Left renal pelvis (tissue), 4 donors: ENCODE measurements around the gene EHMT1. TPM values are rescaled to one million over a fixed set of nuclear protein-coding genes. Genes with fewer than 3 reads are reported as not detected.

Source experiments
- DNase-seq, 4 donors: peaks; one replicate each; pipeline ENCODE4 v3.0.0-alpha.2; 2013; ENCODE audit warnings: low read depth in 4 of 4, low spot score in 3 of 4
- polyA plus RNA-seq, 4 donors: library from polyadenylated mRNA; unstranded; fragments of 120-200 nt; gene quantifications; one replicate each; pipeline ENCODE4 v1.2.1, GENCODE V29; 2013; ENCODE audit not compliant: insufficient read length in 4 of 4

Gene EHMT1
- polyA plus RNA-seq, 4 donors: 61.2 to 81.3 (median 72.9) TPM

DNA sequence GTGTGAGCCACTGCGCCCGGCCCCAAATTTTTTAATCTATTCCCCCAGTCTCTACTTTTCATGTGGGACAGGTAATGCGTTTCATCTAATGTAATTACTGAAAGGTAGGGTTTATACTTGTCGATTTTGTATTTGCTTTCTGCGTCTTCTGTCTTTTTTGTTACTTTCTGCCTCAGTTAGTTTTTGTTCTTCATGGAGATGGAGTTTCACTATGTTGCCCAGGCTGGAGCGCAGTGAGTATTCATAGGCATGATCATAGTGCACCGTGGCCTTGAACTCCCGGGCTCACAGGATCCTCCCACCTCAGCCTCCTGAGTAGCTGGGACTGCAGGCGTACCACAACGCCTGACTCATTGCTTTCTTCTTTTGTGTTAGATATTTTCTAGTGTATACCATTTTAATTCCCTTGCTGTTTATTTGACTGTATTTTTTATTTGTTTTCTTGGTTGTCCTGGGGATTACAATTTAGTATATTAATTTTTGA lies 23.4 kb downstream of the EHMT1 start:
- DNase-seq: no peak

DNA sequence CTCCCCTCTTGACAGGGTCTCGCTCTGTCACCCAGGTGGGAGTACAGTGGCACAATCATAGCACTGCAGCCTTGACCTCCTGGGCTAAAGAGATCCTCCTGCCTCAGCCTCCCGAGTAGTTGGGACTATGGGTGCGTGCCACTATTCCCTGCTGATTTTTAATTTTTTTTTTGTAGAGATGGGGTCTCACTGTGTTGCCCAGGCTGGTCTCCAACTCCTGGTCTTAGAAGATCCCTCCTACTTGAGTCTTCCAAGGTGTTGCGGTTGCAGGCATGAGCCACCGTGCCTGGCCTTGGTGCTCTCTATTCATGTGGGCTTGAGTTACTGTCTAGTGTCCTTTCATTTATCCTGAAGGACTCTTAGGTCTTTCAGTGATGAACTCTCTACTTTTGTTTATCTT lies 24.1 kb downstream of the EHMT1 start:
- no peak for DNase-seq

DNA sequence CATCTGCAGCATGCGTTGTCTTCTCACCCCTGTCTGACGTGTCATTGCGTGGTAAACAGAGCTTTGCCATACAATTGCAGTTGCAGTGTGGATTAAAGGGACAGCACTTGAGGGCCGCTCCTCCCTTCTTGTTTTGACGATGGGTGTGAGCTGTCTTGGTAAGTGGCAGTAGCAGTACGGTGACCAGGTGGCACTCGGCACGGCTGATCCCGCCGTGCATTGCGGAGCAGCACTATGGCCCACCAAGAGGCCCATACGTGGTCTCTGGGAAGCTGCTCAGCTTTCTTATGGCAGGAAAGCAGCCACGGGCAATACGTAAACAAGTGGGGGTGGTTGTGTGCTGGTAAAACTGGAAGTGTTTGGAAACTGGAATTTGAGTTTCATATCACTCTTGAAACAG lies 25.1 kb downstream of the EHMT1 start:
- no peak for DNase-seq

DNA sequence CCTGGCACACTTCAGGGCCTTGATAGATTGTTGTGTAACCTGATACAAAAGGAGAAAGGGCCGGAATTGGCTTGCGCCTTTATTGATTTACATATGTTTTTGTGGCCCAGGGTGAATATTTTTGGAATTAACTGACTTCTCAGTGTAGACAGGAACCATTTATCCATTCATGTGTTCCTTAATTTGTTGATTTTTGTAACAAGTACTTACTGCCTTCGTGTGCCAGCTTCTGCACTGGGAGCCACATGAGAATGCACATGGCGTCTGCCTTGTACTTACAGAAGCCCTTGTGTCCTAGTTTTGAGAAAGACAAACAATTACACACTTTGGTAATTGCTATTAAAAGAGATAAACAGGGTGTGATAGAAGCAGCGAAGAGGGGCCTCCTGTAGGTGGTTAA lies 26.4 kb downstream of the EHMT1 start:
- DNase-seq: no peak

DNA sequence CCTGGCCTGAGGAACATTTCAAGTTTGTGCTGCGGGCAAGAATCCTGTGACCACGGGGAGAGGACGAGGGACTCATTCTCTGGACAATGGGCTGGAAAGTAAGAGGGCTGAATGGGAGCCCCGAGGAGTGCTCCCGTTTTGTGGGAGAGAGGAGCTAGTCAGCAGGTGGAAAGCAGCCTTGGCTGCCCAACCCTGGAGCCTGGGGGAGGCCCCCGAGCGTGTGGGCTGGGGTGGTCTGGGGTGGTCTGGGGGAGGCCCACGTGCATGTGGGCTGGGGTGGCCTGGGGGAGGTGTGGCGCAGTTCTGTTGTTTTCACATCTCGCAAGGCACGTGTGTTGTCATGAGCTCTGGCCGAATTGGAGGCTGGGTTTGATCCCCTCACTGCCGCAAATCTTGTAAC lies 27.5 kb downstream of the EHMT1 start:
- no peak for DNase-seq

DNA sequence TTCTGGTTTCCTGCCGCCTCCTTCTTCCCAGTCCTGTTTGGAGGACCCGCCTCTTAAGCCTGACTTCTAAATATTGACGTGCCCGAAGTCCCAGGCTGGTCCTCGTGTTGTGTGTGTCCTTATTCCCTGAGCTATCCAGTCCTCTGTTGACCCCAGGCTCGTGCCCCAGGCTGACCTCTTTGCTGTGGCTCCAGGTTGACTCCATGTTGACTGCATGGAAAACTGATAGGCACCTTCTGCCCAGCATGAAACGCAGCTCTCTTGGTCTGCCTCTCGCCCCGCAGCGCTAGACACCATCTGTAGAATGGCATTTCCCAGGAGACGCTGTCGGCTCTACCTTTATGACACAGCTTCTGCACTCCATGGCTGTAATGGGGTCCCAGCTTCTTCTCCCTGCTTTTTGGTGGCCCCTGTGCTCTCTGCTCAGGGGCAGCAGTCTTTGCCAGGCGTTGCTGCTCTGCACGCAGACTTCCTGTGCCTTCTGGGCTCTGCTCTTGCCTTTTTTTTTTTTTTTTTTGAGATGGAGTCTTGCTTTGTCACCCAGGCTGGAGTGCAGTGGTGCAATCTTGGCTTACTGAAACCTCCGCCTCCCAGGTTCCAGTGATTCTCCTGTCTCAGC lies 28.4 kb downstream of the EHMT1 start:
- no peak for DNase-seq

DNA sequence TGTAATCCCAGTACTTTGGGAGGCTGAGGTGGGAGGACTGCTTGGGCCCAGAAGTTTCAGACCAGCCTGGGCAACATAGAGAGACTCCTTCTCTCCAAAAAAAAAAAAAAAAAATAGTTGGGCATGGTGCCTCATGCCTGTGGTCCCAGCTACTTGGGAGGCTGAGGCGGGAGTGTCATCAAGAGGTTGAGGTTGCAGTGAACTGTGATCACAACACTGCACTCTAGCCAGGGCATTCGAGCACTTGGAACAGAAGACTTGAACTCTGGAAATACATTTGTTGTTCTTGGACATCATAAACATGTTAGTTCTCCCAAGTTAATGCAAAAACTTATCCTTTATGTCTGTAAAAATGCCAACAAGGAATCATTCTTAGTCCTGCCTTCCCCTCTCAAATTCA lies 29.6 kb downstream of the EHMT1 start:
- DNase-seq: no peak

DNA sequence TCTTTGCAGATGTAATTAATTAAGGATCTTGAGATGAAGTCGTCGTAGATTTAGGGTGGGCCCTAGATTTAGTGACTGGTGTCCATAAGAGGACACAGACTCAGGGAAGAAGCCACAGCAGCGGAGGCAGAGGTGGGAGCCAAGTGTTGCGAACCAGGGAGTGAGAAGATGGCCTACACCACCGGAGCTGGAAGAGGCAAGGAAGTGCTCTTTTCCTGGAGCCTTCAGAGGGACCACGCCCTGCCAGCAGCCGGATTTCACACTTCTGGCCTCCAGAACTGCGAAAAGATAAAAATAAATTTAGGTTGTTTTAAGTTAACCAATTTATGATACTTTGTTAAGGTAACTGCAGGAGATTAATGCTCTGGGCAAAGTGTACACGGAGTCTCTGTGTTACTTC lies 30.7 kb downstream of the EHMT1 start:
- DNase-seq: no peak

DNA sequence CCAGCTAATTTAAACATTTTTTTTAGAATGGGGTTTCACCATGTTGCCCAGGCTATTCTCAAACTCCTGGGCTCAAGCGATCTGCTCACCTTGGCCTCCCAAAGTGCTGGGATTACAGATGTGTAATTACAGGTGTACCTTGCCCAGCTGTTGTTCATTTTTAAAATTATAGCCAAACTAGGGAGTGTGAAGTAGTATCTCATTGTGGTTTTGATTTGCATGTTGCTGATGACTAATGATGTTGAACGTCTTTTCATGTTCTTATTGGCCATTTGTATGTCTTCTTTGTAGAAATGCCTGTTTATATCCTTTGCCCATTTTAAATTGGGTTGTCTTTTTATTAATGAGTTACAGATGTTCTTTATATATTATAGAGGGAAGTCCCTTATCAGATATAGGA lies 31.5 kb downstream of the EHMT1 start:
- no peak for DNase-seq

DNA sequence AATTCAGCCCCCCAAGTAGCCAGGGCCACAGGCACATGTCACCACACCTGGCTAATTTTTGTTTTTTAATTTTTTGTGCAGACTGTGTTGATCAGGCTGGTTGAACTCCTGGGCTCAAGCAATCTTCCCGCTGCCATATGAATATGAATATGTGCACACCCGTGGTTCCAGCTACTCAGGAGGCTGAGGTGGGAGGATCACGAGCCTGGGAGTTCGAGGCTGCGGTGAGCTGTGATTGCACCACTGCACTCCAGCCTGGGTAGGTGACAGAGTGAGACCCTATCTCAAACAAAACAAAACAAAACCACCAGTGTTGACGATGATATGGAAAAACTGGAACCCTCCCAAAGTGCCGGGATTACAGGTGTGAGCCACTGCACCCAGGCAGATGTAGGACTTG lies 32.0 kb downstream of the EHMT1 start:
- no peak for DNase-seq

DNA sequence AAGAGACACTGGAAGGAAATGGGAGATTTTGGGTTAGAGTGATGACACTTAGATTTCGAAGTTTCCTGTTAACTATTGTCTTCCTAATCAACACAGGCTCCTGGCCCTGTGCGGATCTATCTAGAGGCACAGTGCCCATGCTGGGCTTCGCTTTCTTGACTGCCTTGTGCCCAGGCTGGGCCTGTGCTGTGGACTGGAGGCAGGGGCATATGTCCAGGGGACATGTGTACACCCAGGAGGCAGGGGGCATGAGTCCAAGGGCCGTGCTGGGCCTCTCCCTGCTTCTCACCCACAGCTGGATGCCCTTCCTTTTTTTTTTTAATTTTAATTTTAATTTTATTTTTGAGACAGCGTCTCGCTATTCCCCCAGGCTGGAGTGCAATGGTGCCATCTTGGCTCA lies 37.6 kb downstream of the EHMT1 start:
- DNase-seq: no peak

DNA sequence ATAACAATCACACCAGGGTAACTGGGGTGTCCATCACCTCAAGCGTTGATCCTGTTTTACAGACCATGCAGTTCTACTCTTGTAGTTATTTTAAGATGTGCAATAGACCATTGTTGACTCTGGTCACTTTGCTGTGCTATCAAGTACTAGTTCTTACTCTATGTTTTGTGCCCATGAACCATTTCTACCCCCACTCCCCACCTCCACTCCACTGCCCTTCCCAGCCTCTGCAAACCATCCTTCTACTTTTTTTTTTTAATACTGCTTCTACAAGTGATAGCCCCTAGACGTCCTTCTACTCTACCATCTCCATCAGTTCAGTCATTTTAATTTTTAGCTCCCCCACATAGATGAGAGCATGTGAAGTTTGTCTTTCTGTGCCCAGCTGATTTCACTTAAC lies 38.8 kb downstream of the EHMT1 start:
- DNase-seq: no peak

DNA sequence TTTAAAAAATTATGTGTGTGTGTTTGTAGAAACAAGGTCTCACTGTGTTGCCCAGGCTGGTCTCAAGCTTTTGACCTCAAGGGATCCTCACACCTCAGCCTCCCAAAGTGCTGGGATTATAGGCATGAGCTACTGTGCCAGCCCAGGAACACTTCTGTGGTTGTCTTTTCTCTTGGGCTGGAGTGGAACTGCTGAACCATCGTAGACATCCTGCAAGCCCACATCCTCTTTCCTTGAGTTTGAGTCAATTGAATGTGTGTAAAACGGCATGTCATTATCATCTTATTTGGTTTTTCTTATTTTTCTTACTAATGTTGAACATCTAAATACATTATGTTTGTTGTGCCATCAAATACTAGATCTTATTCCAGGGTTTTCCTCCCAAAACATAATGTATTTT lies 40.0 kb downstream of the EHMT1 start:
- no peak for DNase-seq

DNA sequence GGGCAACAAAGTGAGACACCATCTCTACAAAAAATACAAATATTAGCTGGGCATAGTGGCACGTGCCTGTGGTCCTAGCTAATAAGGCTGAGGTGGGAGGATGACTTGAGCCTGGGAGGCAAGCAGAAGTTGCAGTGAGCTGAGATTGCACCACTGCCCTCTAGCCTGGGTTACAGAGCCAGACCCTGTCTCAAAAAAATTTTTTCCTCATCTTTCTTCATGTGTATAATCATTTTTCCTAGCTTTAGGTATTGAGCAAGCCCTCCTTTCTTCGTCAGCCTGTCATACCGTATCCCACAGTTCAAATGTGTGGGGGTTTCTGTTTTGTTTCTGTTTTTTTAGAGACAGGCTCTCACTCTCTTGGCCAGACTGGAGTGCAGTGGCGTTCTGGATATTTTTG lies 41.3 kb downstream of the EHMT1 start:
- no peak for DNase-seq

DNA sequence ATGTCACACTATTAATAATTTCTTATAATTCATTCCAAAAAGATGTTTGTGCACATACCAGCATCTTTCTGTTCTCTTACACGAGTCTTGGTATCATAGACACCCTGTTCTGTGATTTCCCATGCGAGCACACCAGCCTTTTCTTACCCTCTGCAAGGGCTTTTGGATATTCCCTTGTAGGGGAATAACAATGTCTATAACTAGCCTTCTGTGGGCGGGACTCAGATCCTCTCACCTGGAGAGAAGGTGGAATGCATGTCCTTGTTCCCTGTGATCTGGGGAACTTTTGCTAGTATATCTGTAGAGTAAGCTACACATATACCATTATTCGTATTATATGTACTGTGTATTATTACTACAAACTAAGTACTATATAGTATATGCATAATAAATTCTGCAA lies 44.8 kb downstream of the EHMT1 start:
- no peak for DNase-seq

DNA sequence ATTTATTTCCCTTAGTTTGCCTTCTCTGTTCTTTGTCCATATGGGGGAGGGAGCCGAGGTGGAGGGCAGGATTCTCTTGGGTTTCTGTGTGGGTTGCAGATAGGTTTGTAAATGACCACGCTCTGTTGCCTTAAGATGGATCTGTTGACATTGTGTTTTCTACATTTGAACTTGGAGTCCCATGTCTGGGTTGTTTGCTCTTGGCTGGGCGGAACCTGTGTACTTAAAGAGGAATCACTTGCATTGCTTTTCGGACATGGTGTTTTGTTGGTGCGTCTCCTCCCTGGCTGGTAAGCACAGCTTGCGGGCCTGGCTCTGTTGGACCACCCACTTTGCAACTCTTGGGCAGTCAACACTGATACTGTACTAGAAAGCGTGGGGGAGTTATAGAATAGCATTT lies 45.9 kb downstream of the EHMT1 start:
- no peak for DNase-seq

DNA sequence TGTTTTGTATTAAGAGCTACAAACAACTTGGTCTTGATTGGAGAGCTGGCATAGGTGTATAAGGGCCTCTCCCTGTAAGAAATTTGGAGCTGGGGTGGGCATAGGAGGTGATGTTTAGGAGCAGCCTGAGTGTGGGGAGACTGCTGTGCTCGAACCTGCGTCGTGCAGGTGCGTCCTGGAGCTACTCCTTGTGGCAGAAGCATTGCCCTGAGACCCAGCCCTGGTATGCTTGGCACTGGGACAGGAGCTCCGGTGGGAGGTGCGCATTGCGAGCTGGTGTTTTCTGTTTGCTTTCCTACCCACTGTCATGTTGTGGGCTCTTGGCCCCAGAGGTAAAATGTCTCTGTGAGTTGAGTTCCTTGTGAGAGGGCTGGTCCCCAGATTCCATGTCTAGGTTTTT lies 46.4 kb downstream of the EHMT1 start:
- DNase-seq: no peak

DNA sequence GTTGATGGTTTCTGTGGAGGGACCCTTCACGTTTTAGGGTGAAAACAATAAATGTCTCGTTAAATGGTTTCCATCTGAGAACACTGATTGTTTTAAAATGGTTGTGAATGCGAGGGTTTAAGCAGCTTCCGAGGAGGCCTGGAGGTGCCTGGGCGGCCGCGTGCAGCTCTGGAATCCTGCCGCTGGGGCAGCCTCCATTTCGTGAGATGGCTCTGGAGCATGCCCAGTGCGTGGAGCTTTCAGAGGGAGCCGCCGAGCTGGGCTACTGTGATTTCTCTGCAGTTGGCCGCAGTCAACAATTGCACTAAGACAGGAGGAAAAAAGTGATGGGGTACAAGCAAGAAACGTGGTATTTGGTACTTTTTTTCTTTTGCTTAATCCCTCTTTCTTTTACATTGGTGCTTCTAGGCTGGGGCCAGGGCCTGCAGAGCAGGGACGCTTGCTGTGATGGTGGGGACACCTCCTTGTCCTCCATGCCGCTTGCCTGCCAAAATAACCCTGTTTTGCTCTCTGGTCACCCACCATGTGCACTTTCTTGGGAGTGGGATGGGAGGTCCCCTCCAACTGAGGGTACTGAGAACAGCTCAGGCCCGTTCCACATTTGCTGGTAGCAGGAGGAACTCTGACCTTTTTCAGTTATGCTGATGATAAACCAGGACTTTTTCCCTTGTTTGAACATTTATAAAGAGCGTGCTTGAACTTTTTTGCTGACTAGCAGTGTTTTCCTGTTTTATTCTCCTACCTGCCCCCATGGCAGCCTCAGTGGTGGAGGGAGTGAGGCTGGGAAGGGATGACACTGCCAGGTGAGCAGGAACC lies 47.1 kb downstream of the EHMT1 start:
- no peak for DNase-seq

DNA sequence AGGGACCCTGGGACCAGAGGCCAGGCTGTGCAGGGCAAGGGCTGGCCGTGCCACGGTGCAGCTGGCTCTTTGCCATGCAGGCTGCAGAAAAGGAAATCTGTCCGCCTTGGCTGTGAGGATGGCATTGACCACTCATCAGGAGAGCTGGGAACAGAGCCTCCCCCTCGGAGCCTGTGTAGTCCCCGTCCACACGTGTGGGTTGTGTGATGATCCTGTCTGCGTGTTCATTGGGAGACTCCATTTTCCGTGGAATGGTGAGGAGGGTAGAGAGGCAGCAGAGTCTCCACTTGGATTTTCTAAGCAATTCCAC lies 47.7 kb downstream of the EHMT1 start:
- DNase-seq: no peak

DNA sequence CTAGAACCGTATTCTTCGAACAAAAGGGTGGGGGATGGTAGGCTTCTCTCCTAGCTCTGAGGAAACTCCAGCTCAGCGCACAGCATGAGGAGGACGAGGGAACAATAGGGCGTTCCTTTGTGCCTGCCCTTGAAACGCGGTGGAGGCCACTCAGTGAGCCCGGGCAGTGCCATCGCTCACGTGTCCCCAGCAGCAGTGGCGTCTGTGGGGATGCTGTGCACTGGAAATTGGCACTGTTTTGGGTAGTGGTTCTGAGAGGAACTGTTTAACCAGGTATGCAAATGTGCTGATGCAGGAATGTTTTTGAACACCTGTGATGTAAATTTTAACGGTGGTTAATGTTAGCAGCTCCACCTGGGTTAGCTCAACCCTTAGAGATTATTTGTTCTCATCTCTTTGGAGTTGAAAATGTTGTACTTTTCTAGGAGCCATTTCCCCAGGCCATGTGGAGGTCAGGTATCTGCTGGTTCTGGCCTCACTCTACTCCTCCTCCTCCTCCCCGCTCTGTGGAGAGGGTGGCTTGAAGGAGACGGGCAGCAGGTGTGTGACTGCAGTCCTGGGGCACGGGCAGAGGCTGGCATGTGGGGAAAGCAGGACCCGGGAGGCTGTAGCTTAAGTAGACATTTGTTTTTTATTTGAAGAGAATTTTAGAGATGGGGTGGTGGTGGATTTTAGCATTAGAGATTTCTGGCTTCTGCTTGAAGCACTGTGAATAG lies 48.3 kb downstream of the EHMT1 start:
- DNase-seq: no peak

DNA sequence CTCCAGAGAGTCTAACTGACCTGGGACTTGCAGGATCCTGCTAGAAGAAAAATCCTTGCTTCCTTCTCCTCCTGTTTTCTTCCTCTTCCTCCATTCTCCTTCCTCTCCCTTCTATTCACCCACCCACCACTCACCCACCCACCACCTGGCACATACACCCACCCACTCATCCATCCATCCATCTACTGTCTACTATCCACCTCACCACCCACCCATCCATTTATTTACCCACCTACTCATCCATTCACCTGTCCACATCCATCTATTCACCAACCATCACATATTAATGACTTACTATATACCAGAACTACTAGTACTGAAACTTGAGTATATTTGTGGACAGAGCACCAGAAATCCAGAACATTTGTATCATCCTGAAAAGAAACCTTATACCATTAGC lies 49.4 kb downstream of the EHMT1 start:
- no peak for DNase-seq

DNA sequence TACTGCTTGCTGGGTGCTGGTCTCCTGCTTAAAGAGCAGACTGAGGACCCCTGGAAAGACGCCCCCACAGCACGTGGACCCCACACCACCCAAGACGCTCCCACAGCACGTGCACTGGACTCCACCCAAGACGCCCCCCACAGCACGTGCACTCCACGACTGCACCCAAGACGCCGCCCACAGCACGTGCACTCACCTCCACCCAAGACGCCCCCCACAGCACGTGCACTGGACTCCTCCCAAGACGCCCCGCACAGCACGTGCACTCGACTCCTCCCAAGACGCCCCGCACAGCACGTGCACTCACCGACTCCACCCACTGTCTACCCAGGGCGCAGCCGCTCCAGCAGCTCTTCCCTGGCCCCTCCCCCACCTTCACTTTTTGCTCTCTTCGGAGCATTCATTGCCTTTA lies 50.5 kb downstream of the EHMT1 start:
- DNase-seq: no peak
